Mesodermal cell (in vitro differentiated cells): ENCODE data around the gene C11orf21.
A peak's percentile ranks its signal among the peaks of the same experiment; 100 is the strongest.

ENCODE experiments used
- H3K27ac ChIP-seq: 2 replicates; pipeline ENCODE4 v1.7.0; 2013; ENCODE audit warnings: mild to moderate bottlenecking, low read depth, low read length, moderate library complexity; ENCODE audit not compliant: severe bottlenecking
- H3K36me3 ChIP-seq: 2 replicates; pipeline ENCODE4 v1.7.1; 2013; ENCODE audit warnings: mild to moderate bottlenecking, low read length, moderate library complexity; ENCODE audit not compliant: control insufficient read depth, insufficient read depth
- H3K4me1 ChIP-seq: one replicate; pipeline ENCODE4 v1.7.1; 2013; ENCODE audit warnings: mild to moderate bottlenecking, low read length; ENCODE audit not compliant: insufficient read depth, control insufficient read depth, poor library complexity, severe bottlenecking
- H3K4me3 ChIP-seq: 2 replicates; pipeline ENCODE4 v1.7.0; 2013; ENCODE audit warnings: low read length, control low read depth, mild to moderate bottlenecking; ENCODE audit not compliant: insufficient read depth, poor library complexity, severe bottlenecking; ENCODE audit errors: extremely low read depth
- H3K9me3 ChIP-seq: 2 replicates; pipeline ENCODE4 v1.7.1; 2013; ENCODE audit warnings: mild to moderate bottlenecking, low read length, moderate library complexity; ENCODE audit not compliant: control insufficient read depth
- WGBS, 2 experiments: methylation state at CpG; one replicate each; pipeline ENCODE4 v1.1.5; 2013; ENCODE audit warnings: missing lambda C conversion rate in 2 of 2; ENCODE audit not compliant: insufficient coverage in 2 of 2; 5-methylcytosine and 5-hydroxymethylcytosine counted together

The C11orf21 gene

DNA sequence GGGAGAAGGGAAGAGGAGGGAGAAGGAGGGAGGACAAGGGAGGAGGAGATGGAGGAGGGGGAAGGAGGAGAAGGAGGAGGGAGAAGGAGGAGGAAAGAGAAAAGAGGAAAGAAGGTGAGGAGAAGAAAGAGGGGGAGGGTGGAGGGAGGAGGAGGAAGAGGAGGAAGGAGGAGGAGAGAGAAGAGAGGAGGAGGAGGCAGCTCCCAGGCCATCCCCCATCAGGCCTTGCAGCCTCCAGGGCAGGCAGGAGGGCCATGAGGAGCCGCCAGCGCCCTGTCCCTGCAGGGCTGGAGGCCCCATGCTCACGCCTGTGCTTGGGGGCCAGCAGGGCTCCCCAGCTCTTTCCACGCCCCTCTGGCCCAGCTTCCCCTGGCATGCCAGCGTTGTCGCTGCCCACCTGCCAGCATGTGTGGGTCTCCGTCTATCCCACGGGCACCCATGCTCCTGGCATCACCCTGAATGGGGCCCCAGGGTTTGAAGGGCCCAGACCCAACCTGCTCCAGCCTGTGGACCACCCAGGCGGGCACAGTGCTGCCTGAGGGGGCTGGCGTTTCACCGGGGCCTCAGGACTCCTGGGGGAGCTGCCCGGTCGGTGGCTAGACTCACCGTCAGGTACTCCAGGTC, 5.3 kb upstream of the C11orf21 start:
- Histone ChIP-seq H3K4me3 (no peak overlapping the region), H3K36me3 (no peaks in the 10 kb centered on the region), H3K9me3 (no peaks in the 10 kb centered on the region), H3K4me1 (peaks cover 9% of the 10 kb centered on the region), H3K27ac (no peak overlapping the region)
- WGBS, 2 experiments, result 81 to 86% methylated on average over 13 to 14 of the region's 14 CpGs

DNA sequence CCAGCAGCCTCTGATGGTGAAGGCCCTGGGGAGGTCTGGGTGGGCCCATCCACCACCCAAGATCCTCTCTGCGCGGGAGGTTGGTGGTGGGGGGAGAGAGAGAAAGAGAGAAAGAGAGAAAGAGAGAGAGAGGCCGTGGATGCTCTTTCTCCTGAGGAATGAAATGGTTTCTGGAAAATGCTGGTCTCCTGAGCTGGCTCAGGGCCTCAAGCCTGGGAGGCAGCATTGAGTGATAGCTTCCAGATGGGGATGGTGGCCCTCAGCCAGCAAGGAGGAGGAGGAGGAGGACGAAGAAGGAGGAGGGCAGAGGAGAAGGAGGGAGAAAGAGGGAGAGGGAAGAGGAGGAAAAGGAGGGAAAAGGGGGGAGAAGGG, 4.7 kb upstream of the C11orf21 start:
- Histone ChIP-seq H3K9me3 (no peaks in the 10 kb centered on the region), H3K27ac (peak overlapping the region; percentile 45), H3K4me3 (no peak overlapping the region), H3K36me3 (no peaks in the 10 kb centered on the region), H3K4me1 (peaks cover 9% of the 10 kb centered on the region)
- WGBS, 2 experiments, result 44 to 89% methylated on average over 1 to 3 of the region's 4 CpGs

DNA sequence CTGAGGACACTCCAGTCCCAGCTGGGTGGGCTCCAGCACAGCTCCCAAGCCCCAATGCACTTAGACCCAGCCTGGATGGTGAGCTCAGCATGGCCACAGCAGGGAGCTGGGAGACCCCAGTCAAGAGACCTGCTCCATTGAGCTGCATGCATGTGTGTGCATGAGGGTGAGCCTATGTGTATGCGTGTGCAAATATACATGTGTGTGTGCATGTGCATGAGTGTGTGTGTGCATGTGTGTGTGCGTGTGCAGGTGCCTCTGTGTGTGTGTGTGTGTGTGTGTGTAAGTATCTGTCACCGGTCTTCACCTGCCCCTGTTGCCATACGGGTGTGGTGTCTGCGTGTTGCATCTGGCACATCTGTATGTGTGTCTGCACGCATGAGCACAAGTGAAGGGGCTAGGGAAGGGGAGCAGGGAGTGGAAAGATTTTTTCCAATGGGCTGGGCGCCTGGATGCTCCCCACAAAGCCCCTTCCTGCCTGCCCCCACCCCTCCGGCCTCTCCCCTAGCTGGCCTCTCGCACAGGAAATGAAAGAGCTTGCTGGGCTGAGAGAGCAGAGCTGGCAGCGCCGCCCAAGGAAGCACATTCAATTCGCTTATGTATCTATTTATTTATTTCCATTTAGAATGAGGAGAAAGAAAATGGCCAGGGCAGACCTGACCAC, 4.2 kb upstream of the C11orf21 start:
- Histone ChIP-seq H3K36me3 (no peaks in the 10 kb centered on the region), H3K27ac (peak overlapping the region; percentile 45), H3K9me3 (no peaks in the 10 kb centered on the region), H3K4me3 (no peak overlapping the region), H3K4me1 (peaks cover 9% of the 10 kb centered on the region)
- WGBS, 2 experiments, result 85 to 87% methylated on average over 5 to 6 of the region's 12 CpGs

- Histone ChIP-seq H3K4me3 (no peak overlapping the region), H3K9me3 (no peaks in the 10 kb centered on the region), H3K27ac (no peak overlapping the region), H3K36me3 (no peaks in the 10 kb centered on the region), H3K4me1 (peaks cover 9% of the 10 kb centered on the region)
- 41 to 43% methylated on average over 9 to 10 of the region's 10 CpGs for WGBS, 2 experiments
Measured at GRCh38 chr11:2305140-2305778, 3.5 kb upstream of the C11orf21 start.

DNA sequence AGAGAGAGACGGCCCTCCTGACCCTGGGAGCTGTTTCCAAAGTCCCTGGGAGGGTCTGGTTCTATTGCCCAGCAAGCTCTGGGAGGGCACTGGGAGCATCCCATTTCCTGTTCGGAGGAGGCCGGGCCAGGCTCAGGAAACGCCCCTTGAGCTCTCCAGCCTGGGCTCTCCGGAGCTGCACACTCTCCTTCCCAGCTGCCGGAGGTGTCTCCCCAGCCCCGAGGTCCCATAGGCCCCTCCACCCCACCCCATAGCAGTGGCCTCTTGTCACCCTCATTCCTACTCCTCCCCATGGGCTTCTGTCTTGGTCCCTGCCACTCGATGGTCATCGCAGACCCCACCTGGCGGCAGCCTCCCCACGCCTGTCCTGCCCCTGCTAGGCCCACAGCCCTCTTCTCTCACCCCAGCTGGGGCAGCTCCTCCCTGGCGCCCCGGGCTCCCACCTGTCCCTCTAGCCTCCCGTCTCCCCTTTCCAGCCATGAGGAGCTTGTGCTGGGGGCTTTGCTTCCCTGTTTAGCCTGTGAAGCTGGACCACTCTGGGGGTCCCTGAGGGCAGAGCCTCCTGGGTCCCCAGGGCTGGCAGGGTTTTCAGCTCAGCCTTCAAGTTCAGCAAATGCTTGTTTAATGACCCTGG, 2.9 kb upstream of the C11orf21 start:
- Histone ChIP-seq H3K27ac (no peak overlapping the region), H3K4me3 (no peak overlapping the region), H3K4me1 (peaks cover 9% of the 10 kb centered on the region), H3K9me3 (no peaks in the 10 kb centered on the region), H3K36me3 (no peaks in the 10 kb centered on the region)
- WGBS, 2 experiments, result 81 to 88% methylated on average over 12 to 13 of the region's 14 CpGs

DNA sequence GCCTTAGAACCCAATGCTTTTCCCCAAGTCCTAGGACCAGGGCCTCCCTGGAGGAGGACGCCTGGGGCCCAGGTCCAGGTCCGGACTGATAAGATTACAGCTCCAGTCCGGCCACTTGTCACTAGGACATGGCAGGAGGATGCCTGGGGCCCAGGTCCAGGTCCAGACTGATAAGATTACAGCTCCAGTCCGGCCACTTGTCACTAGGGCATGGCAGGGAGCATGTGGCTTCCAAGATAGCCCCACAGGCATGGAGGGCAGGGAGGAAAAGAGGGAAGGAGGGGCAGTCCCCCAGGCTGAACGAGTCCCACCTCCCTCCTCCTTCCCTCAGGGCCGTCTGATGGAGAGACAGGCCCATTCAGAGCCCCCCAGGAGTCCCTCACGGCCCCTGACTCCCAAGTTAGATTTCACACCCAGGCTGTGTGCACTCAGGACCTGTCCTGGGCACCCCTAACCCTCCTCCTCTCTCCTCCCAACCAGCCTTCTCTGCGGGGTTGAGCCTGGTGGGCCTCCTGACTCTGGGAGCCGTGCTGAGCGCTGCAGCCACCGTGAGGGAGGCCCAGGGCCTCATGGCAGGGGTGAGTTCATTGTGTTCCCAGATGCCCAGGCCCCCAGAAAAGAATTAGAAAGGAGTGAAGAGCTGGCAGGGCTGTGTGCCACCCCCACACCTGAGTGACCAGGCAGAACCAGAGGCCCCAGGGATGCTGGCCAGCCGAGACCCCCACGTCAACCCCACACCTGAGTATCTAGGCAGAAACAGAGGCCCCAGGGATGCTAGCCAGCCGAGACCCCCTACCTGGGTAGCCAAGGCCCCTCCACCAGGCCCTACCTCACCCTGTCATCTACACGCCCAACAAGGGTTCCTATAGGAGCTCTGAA, 2.1 kb upstream of the C11orf21 start:
- no peak overlapping the region for H3K4me3 ChIP-seq
- H3K9me3 ChIP-seq, result no peaks in the 10 kb centered on the region
- no peaks in the 10 kb centered on the region for H3K36me3 ChIP-seq
- no peak overlapping the region for H3K27ac ChIP-seq
- peaks cover 9% of the 10 kb centered on the region for H3K4me1 ChIP-seq
- WGBS, 2 experiments, result 71 to 77% methylated on average over 8 to 13 of the region's 15 CpGs

- Histone ChIP-seq H3K27ac (no peak overlapping the region), H3K36me3 (no peaks in the 10 kb centered on the region), H3K4me1 (peaks cover 9% of the 10 kb centered on the region), H3K9me3 (no peaks in the 10 kb centered on the region), H3K4me3 (no peak overlapping the region)
- 87 to 89% methylated on average over 16 to 18 of the region's 18 CpGs for WGBS, 2 experiments
Measured at GRCh38 chr11:2302896-2303626, 1.3 kb upstream of the C11orf21 start.

GRCh38 chr11:2302306-2302895, 683 bp upstream of the C11orf21 start:
- H3K36me3 ChIP-seq, result no peaks in the 10 kb centered on the region
- WGBS, 2 experiments, result 90 to 94% methylated on average over 12 to 13 of the region's 16 CpGs
- no peak overlapping the region for H3K4me3 ChIP-seq
- no peaks in the 10 kb centered on the region for H3K9me3 ChIP-seq
- H3K4me1 ChIP-seq, result peaks cover 9% of the 10 kb centered on the region
- no peak overlapping the region for H3K27ac ChIP-seq

DNA sequence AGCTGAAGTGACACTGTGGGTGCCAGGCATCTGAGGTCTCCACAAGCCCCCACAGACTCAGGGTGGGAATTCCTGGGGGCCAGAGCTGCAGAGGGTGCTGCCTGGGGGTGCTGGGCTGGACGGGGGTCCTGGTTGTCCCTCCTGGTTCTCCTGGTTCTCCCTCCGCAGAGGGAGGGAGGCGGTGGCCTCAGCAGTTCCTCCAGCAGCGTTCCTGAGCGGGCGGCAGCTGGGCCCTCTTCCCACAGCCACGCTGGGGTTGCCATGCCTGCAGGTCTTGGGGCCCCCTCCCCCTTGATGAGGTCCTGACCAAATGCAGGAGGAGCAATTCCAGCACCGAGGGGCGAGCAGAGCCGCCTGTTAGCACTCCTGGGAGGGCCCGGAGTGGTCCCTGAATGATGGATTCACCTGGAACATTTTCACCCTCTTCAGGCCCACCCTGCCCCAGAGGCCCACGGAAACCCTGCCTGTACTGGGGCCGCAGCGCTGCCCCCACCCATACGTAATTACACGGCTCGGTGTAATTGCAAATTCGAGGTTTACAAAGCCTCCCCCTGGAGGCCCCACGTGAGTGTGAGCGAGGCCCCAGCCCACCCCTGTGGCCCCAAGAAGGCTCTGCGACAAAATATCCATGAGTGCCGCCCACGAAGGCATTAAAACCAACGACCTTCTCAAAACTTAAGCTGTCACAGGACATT, 635 bp downstream of the C11orf21 start:
- H3K4me1 ChIP-seq, result peaks cover 6% of the 10 kb centered on the region
- no peak overlapping the region for H3K4me3 ChIP-seq
- no peak overlapping the region for H3K27ac ChIP-seq
- no peaks in the 10 kb centered on the region for H3K9me3 ChIP-seq
- WGBS, 2 experiments, result 83 to 93% methylated on average over 11 to 23 of the region's 24 CpGs
- no peaks in the 10 kb centered on the region for H3K36me3 ChIP-seq
